Mononuclear cell (primary cell): Measurements from ENCODE around the gene PDCD7. TPM values are rescaled to one million over a fixed set of nuclear protein-coding genes. Genes with fewer than 3 reads are reported as not detected.
"Not testable (repeated sequence)": the region's sequence is repeated elsewhere in the genome, so short reads cannot be mapped to it uniquely, and the experiment has no call there.

Source experiments
- H3K27me3 ChIP-seq: 2 replicates; pipeline ENCODE4 v1.6.0; 2011; ENCODE audit warnings: low read length, control low read depth; ENCODE audit not compliant: insufficient read depth
- H3K4me1 ChIP-seq: 2 replicates; pipeline ENCODE4 v1.5.1; 2011; ENCODE audit warnings: mild to moderate bottlenecking, low read length, control low read depth; ENCODE audit not compliant: insufficient read depth
- H3K4me3 ChIP-seq: 2 replicates; pipeline ENCODE4 v1.5.1; 2011; ENCODE audit warnings: mild to moderate bottlenecking, low read length, moderate library complexity
- H3K9me3 ChIP-seq: 2 replicates; pipeline ENCODE4 v1.5.1; 2011; ENCODE audit warnings: low read depth, mild to moderate bottlenecking, control low read depth, low read length
- total RNA-seq: library from RNA; depleted of rRNA; stranded (reverse); fragments of >200 nt; gene quantifications from one replicate; pipeline ENCODE4 v1.2.3, GENCODE V29; 2012

The PDCD7 gene
- total RNA-seq, 1 donor: 11.5 TPM

DNA sequence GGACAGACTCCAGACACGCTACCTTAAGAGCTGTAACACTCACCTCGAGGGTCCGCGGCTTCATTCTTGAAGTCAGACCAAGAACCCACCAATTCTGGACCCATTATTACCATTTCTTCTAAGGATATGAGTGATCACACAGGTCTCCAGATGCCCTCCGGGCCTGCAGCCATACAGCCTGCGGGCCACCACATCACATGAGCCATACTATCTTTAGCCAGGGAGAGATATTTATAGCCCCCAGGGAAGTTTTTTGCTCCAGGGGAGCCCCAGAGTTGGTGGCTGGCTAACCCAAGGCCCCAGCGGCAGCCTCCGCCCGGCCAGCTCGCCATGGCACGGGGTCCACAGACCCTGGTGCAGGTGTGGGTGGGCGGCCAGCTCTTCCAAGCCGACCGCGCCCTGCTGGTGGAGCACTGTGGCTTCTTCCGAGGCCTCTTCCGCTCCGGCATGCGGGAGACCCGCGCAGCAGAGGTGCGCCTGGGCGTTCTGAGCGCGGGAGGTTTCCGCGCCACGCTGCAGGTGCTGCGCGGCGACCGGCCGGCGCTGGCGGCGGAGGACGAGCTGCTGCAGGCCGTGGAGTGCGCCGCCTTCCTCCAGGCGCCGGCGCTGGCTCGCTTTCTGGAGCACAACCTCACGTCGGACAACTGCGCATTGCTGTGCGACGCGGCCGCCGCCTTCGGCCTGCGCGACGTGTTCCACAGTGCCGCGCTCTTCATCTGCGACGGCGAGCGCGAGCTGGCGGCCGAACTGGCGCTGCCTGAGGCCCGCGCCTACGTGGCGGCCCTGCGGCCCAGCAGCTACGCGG is 56.9 kb downstream of the PDCD7 start, which contains the start of gene KBTBD13:
Gene KBTBD13, plus strand, starts transcription at position 261 of the 805 bp plus-strand sequence. Its CDS starts 70 bp downstream, at position 331.
- Histone ChIP-seq H3K9me3 (no peaks in the 10 kb centered on the region), H3K4me3 (no peak within 1 kb of the TSS), H3K27me3 (peaks cover 8% of the 10 kb centered on the region), H3K4me1 (peaks cover 4% of the 10 kb centered on the region)

DNA sequence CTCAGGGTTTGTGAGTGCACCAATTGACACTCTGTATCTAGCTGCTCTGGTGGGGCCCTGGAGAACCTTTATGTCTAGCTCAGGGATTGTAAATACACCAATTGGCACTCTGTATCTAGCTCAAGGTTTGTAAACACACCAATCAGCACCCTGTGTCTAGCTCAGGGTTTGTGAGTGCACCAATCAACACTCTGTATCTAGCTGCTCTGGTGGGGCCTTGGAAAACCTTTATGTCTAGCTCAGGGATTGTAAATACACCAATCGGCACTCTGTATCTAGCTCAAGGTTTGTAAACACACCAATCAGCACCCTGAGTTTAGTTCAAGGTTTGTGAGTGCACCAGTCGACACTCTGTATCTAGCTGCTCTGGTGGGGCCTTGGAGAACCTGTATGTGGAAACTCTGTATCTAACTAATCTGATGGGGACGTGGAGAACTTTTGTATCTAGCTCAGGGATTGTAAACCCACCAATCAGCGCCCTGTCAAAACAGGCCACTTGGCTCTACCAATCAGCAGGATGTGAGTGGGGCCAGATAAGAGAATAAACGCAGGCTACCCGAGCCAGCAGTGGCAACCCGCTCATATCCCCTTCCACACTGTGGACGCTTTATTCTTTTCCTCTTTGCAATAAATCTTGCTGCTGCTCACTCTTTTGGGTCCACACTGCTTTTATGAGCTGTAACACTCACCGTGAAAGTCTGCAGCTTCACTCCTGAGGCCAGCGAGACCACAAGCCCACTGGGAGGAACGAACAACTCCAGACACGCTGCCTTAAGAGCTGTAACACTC is 57.8 kb downstream of the PDCD7 start:
- not testable (repeated sequence) for H3K9me3 ChIP-seq, H3K27me3 ChIP-seq, H3K4me1 ChIP-seq, H3K4me3 ChIP-seq

DNA sequence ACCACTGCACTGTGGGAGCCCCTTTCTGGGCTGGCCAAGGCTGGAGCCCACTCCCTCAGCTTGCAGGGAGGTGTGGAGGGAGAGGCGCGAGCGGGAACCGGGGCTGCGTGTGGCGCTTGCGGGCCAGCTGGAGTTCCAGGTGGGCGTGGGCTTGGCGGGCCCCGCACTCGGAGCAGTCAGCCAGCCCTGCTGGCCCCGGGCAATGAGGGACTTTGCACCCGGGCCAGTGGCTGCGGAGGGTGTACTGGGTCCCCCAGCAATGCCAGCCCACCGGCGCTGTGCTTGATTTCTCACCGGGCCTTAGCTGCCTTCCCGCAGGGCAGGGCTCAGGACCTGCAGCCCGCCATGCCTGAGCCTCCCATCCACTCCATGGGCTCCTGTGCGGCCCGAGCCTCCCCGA is 58.7 kb downstream of the PDCD7 start:
- H3K4me1 ChIP-seq, H3K27me3 ChIP-seq, H3K9me3 ChIP-seq, H3K4me3 ChIP-seq: not testable (repeated sequence)

DNA sequence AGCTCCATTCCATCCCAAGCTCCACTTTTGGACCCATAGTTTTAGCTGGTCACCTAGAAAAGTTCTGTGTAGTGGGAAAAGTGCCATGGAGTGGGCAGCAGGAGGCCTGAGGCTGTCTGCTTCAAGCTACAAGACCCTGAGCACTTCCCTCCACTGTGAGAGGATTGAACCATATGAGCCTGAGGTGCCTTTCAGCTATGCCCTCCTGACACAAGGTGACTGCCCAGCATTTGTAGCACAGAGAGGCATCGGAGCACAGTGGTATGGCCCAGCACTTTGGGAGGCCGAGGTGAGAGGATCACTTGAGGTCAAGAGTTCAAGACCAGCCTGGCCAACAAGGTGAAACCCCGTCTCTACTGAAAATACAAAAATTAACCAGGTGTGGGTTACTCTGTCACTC is 61.0 kb downstream of the PDCD7 start:
- peaks cover 11% of the 10 kb centered on the region for H3K27me3 ChIP-seq
- H3K4me3 ChIP-seq: no peak overlapping the region
- no peaks in the 10 kb centered on the region for H3K4me1 ChIP-seq
- H3K9me3 ChIP-seq: no peaks in the 10 kb centered on the region

GRCh38 chr15:65072027-65072426 is 61.6 kb downstream of the PDCD7 start:
- no peak overlapping the region for H3K4me3 ChIP-seq
- peaks cover 15% of the 10 kb centered on the region for H3K27me3 ChIP-seq
- H3K9me3 ChIP-seq: no peaks in the 10 kb centered on the region
- H3K4me1 ChIP-seq: no peaks in the 10 kb centered on the region

DNA sequence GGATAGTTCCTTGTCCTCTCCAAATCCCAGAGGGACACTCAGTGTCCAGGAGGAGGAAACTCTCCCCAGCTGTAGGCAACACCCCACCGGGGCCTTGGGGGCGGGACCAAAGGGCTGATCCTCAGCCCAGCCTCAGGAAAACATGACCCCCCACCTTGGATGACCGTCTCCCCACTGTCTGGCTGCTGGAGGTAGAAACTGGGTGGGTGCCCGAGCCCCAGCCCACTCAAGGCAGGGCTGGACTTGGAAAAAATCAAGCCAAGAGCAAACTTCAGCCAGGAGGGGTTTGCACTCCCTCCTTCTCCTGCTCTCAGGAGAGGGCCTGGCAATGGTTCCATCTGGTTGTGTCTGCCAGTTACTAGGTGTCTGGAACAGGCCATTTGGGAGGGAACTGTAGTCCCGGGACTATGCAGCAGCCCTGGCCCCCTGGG is 62.2 kb downstream of the PDCD7 start:
- Histone ChIP-seq H3K4me3 (no peak overlapping the region), H3K4me1 (no peaks in the 10 kb centered on the region), H3K27me3 (peaks cover 22% of the 10 kb centered on the region), H3K9me3 (no peaks in the 10 kb centered on the region)

DNA sequence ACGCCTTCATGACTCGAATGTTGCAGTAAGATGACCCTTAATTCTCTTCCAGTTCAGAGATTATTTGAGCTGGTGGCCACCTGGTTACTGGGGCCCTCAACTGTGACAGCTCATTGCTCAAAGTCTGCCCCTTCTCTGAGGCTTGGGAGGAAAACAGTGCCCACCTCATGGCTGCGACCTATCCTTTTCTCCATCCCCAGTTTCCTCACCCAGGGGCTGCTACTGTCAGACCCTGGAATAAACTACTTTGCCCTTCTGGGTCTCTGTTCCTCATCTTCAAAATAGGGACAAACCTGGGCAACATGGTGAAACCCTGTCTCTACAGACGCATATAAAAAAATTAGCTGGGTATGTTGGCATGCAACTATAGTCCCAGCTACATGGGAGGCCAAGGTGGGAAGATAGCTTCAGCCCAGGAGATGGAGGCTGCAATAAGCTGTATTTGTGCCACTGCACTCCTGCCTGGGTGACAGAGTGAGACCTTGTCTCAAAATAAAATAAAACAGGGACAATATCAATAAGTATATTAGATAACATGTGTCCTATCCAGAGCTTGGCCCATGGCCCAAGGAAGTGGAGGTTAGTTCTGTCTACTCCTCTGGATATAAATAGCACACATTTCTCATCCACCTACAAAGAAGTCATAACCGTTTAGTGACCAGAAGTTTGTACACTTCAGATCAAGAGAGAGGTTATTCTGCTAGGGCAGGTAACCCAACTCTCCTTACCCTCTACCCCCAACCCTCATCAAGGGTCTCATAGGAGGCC is 63.6 kb downstream of the PDCD7 start:
- Histone ChIP-seq H3K9me3 (no peaks in the 10 kb centered on the region), H3K4me3 (no peak overlapping the region), H3K27me3 (peaks cover 36% of the 10 kb centered on the region), H3K4me1 (no peaks in the 10 kb centered on the region)

- H3K4me1 ChIP-seq: no peaks in the 10 kb centered on the region
- H3K27me3 ChIP-seq: peaks cover 37% of the 10 kb centered on the region
- no peak overlapping the region for H3K4me3 ChIP-seq
- no peaks in the 10 kb centered on the region for H3K9me3 ChIP-seq
Measured at GRCh38 chr15:65069179-65069578, 64.4 kb downstream of the PDCD7 start.

DNA sequence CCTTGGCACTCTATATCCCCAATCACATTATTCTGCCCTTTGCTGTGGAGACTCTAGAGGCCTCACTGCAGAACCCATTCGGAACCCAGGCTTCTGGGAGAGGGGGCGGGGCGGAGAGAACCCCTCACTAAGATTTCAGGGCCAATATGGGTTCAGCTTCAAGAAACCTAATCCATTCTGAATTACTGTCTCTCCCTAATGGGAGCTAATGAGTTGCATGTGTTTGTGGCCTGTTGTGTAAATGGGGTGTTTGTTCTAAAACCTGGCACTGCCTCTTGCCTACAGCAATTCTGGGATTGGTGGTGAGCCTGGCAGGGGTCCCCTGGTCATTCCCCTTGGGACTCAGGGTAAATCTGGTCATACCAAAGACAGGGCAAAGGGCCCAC is 65.2 kb downstream of the PDCD7 start:
- Histone ChIP-seq H3K9me3 (no peaks in the 10 kb centered on the region), H3K27me3 (peaks cover 37% of the 10 kb centered on the region), H3K4me1 (no peaks in the 10 kb centered on the region), H3K4me3 (no peak overlapping the region)

DNA sequence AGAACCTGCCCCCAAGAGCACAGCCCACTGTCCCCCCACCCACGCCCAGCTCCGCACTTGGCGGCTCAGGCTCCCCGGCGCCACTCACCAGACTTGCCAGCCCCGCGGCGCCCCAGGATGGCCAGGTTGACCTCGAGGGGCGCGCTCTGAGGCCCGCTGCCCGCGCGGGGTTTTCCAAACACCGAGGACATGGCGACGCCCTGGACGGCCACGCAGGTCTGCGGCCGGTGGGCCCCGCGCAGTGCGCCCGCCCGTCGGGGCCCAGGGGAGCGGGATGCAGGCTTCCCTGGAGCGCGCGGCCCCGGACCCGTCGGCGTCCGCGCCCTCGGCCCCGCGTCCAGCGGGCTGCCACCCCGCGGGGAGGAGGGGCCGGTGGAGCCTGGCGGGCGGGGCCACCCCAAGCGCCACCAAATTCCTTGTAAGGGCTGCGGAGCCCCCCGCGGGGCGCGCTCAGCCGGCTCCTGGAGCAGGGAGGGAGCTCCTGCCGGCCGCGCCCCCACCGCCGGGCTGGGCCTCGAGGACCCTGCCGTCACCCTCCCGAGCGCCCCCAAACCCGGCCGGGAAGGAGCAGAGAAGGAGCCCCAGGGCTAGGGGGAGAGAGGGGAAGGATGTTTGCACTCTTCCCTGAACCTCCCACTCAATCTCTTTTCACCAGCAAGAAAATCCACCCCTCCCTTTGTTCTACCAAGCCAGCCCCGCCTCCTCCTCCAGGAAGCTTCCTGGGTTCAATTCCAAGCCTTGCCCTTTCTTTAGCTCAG is 65.8 kb downstream of the PDCD7 start, which contains the start of gene RASL12:
Gene RASL12, minus strand, starts transcription at position 347 of the 758 bp plus-strand sequence. Its CDS starts 156 bp downstream, at position 191.
- Histone ChIP-seq H3K9me3 (no peaks in the 10 kb centered on the region), H3K4me3 (no peak within 1 kb of the TSS), H3K4me1 (no peaks in the 10 kb centered on the region), H3K27me3 (peaks cover 37% of the 10 kb centered on the region)

Other genes starting within 250 kb of the PDCD7 start
- 11.3 TPM for gene ANKDD1A, start 221.9 kb downstream of the PDCD7 start, total RNA-seq
- gene SPG21, start 143.9 kb downstream of the PDCD7 start, total RNA-seq: 92.4 TPM
- 7.8 TPM for gene MTFMT, start 104.2 kb downstream of the PDCD7 start, total RNA-seq
- gene SLC51B, start 88.4 kb downstream of the PDCD7 start, total RNA-seq: 0.10 TPM
- not detected for gene RASL12, start 65.8 kb downstream of the PDCD7 start, total RNA-seq
- gene KBTBD13, start 57.1 kb downstream of the PDCD7 start, total RNA-seq: under 0.01 TPM
- 2.5 TPM for gene UBAP1L, start 18.6 kb downstream of the PDCD7 start, total RNA-seq
- 52.8 TPM for gene CLPX, start 51.5 kb upstream of the PDCD7 start, total RNA-seq
- 0.21 TPM for gene CILP, start 77.7 kb upstream of the PDCD7 start, total RNA-seq
- 16.9 TPM for gene PARP16, start 153.1 kb upstream of the PDCD7 start, total RNA-seq
- not detected for gene RNU5A-1, start 162.2 kb upstream of the PDCD7 start, total RNA-seq
- gene RNU5B-1, start 170.9 kb upstream of the PDCD7 start, total RNA-seq: not detected
- not detected for gene IGDCC3, start 244.2 kb upstream of the PDCD7 start, total RNA-seq